ENCODE results near the gene THAP10. TPM values are rescaled to one million over a fixed set of nuclear protein-coding genes. Genes with fewer than 3 reads are reported as not detected.

THAP10 gene
- polyA plus RNA-seq, 1 donor from 2014 or later: 6.6 TPM

DNA sequence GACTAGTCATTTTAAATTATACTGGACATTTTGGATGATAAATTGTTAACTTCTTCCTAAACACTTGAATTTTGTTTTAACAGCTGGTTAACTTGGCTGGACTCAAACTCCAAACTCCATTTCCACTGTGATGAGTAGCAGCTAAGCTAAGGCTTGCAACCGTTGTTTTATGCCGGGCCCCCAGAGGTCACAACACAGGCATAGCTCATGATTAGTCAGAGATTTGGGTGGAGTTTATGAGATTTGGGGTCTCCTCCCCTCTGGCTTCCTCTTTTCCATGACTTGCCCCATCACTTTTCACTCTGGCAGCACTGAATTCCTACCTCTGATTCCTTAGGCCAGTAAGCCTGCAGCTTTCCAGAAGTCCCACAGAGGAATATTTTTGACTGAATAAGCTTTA is 12.8 kb downstream of the THAP10 start:
- Histone ChIP-seq H3K4me3 (ENCODE audit: low read length) (no peak overlapping the region), H3K79me2 (replicated peaks; ENCODE audit: insufficient read depth, low read length) (no peaks in the 10 kb centered on the region), H3K4me2 (ENCODE audit: low read length) (no peak overlapping the region), H3K27ac (ENCODE audit: low read length) (no peak overlapping the region), H2AFZ (ENCODE audit: low read depth, low read length) (no peak overlapping the region), H3K9ac (ENCODE audit: low read length) (no peak overlapping the region), H3K9me2 (ENCODE audit: insufficient read depth, low read length) (no peaks in the 10 kb centered on the region), H4K20me1 (ENCODE audit: insufficient read depth) (no peaks in the 10 kb centered on the region), H3K36me3 (ENCODE audit: insufficient read depth, low read length) (no peaks in the 10 kb centered on the region), H3K27me3 (ENCODE audit: insufficient read depth, low read depth, low read length) (no peaks in the 10 kb centered on the region), H3F3A (ENCODE audit: insufficient read depth, low read length, poor library complexity, severe bottlenecking) (no peaks in the 10 kb centered on the region), H3K9me3 (ENCODE audit: low read length) (no peaks in the 10 kb centered on the region)
- TF ChIP-seq, protein P1, sequence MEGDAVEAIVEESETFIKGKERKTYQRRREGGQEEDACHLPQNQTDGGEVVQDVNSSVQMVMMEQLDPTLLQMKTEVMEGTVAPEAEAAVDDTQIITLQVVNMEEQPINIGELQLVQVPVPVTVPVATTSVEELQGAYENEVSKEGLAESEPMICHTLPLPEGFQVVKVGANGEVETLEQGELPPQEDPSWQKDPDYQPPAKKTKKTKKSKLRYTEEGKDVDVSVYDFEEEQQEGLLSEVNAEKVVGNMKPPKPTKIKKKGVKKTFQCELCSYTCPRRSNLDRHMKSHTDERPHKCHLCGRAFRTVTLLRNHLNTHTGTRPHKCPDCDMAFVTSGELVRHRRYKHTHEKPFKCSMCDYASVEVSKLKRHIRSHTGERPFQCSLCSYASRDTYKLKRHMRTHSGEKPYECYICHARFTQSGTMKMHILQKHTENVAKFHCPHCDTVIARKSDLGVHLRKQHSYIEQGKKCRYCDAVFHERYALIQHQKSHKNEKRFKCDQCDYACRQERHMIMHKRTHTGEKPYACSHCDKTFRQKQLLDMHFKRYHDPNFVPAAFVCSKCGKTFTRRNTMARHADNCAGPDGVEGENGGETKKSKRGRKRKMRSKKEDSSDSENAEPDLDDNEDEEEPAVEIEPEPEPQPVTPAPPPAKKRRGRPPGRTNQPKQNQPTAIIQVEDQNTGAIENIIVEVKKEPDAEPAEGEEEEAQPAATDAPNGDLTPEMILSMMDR (IDR thresholded peaks at IDR 0.05; ENCODE audit: poor library complexity, severe bottlenecking): no peak
- TF ChIP-seq EZH2 (IDR thresholded peaks at IDR 0.05; ENCODE audit: borderline replicate concordance, insufficient read depth, low read length, poor library complexity, severe bottlenecking) (no peak), POLR2AphosphoS5 (IDR thresholded peaks at IDR 0.05) (no peak), TAF1 (IDR thresholded peaks at IDR 0.05; ENCODE audit: low read depth) (no peak), MXI1 (conservative IDR thresholded peaks at IDR 0.05; ENCODE audit: poor library complexity, severe bottlenecking) (no peak), RAD21 (conservative IDR thresholded peaks at IDR 0.05) (no peak)

DNA sequence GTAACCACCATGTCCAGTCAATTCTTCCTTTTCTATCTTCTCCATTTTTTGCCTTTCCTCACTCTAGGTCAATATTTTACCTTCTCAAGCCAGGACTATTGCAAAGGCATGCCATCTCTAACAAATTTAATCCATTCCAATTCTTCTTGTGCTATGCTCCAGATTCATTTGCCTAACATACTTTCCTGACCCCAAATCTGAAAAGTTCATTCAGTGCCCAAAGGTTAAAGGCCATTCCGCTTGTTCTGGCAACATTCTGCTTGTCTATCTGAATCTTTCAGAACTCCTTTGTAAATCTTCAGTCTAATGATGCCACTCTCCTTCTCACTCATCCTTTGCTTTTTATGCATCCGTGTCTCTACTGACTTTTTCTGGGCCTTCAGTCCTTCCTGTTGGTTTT is 15.6 kb downstream of the THAP10 start:
- no peaks in the 10 kb centered on the region for H3F3A ChIP-seq (ENCODE audit: insufficient read depth, low read length, poor library complexity, severe bottlenecking)
- no peaks in the 10 kb centered on the region for H3K36me3 ChIP-seq (ENCODE audit: insufficient read depth, low read length)
- no peak overlapping the region for H3K4me2 ChIP-seq (ENCODE audit: low read length)
- no peak overlapping the region for H2AFZ ChIP-seq (ENCODE audit: low read depth, low read length)
- H3K27me3 ChIP-seq (ENCODE audit: insufficient read depth, low read depth, low read length): no peaks in the 10 kb centered on the region
- H3K4me3 ChIP-seq (ENCODE audit: low read length): no peak overlapping the region
- H3K9me3 ChIP-seq (ENCODE audit: low read length): no peaks in the 10 kb centered on the region
- H4K20me1 ChIP-seq (ENCODE audit: insufficient read depth): no peaks in the 10 kb centered on the region
- H3K9me2 ChIP-seq (ENCODE audit: insufficient read depth, low read length): no peaks in the 10 kb centered on the region
- TF ChIP-seq EP300 (conservative IDR thresholded peaks at IDR 0.05; ENCODE audit: poor library complexity, severe bottlenecking): no peak
- TF ChIP-seq, protein P1 (IDR thresholded peaks at IDR 0.05; ENCODE audit: poor library complexity, severe bottlenecking): no peak
- no peak for TF ChIP-seq RAD21 (conservative IDR thresholded peaks at IDR 0.05)
- TF ChIP-seq SMC3 (conservative IDR thresholded peaks at IDR 0.05; ENCODE audit: poor library complexity): no peak
- no peak for TF ChIP-seq POLR2AphosphoS5 (IDR thresholded peaks at IDR 0.05)
- TF ChIP-seq, protein P2, sequence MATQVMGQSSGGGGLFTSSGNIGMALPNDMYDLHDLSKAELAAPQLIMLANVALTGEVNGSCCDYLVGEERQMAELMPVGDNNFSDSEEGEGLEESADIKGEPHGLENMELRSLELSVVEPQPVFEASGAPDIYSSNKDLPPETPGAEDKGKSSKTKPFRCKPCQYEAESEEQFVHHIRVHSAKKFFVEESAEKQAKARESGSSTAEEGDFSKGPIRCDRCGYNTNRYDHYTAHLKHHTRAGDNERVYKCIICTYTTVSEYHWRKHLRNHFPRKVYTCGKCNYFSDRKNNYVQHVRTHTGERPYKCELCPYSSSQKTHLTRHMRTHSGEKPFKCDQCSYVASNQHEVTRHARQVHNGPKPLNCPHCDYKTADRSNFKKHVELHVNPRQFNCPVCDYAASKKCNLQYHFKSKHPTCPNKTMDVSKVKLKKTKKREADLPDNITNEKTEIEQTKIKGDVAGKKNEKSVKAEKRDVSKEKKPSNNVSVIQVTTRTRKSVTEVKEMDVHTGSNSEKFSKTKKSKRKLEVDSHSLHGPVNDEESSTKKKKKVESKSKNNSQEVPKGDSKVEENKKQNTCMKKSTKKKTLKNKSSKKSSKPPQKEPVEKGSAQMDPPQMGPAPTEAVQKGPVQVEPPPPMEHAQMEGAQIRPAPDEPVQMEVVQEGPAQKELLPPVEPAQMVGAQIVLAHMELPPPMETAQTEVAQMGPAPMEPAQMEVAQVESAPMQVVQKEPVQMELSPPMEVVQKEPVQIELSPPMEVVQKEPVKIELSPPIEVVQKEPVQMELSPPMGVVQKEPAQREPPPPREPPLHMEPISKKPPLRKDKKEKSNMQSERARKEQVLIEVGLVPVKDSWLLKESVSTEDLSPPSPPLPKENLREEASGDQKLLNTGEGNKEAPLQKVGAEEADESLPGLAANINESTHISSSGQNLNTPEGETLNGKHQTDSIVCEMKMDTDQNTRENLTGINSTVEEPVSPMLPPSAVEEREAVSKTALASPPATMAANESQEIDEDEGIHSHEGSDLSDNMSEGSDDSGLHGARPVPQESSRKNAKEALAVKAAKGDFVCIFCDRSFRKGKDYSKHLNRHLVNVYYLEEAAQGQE (IDR thresholded peaks at IDR 0.05; ENCODE audit: borderline replicate concordance): no peak
- H3K27ac ChIP-seq (ENCODE audit: low read length): no peak overlapping the region
- no peaks in the 10 kb centered on the region for H3K79me2 ChIP-seq (replicated peaks; ENCODE audit: insufficient read depth, low read length)
- H3K9ac ChIP-seq (ENCODE audit: low read length): no peak overlapping the region

Measured in neural cell (in vitro differentiated cells).